GM12864 (cell line): ENCODE data around the gene KCNJ10.

Experiments
- DNase-seq: peaks from one replicate; pipeline ENCODE4 v3.0.0-alpha.2; 2011; ENCODE audit warnings: low read depth
- H3K4me3 ChIP-seq: 2 replicates; pipeline ENCODE4 v1.5.1; 2011; ENCODE audit warnings: mild to moderate bottlenecking, low read depth, low read length, control low read depth
- TF ChIP-seq, protein P1 (sequence below): IDR thresholded peaks from 2 replicates; pipeline ENCODE4 v1.5.1; 2011; ENCODE audit warnings: low read depth, mild to moderate bottlenecking, moderate library complexity, low read length, control low read depth, inconsistent platforms; ENCODE audit errors: missing control alignments

Gene KCNJ10

DNA sequence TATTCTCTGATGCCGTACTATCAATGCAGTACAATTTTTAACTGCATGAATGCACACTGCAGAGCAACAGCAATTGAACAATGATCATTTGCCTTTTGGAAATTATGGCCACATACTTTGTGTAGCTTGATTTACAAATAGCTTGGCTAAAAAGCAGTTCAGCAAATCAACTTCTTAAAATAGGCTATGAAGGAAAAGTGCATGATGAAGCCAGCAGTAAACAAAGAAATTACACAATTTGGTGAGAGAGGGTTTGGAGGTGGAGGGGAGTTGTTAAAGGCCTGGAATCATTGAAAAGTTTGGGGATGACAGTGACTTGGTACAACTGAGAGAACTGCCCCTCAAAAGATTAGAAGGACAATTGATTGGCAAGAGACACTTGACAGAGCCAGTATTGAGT lies 44.6 kb downstream of the KCNJ10 start:
- no peak for DNase-seq

DNA sequence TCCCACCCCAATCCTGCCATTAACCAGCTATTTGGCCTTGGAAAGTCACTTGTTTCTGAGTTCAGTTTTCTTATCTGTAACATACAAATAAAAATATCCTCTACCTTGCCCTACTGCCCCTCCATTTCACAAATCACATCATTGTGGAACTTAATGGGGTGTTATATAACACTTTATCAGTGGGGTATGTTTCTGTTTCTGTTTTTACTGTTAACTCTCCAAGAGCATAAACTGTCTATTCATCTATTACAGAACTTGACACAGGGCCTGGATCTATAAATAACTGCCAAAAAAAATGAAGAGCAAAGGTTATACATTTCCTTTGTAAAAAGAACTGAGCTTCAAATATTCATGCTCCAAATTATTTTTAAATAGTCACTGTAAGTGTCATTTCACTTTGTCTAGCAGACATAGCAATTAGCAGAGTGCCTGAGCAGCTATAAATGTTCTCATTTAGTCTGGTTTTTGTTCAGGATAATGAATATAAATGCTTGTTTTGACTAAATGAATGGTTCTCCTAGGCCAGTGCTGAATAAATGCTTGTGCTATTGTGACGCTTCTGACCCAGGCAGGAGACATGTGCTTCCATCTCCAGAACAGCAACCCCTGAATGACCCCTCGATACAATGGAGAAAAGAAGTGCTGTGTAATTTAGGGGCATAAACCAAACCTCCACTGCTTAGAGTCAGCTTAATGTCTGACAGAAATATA lies 45.6 kb downstream of the KCNJ10 start:
- no peak overlapping the region for H3K4me3 ChIP-seq
- no peak for DNase-seq
- TF ChIP-seq, protein P1, sequence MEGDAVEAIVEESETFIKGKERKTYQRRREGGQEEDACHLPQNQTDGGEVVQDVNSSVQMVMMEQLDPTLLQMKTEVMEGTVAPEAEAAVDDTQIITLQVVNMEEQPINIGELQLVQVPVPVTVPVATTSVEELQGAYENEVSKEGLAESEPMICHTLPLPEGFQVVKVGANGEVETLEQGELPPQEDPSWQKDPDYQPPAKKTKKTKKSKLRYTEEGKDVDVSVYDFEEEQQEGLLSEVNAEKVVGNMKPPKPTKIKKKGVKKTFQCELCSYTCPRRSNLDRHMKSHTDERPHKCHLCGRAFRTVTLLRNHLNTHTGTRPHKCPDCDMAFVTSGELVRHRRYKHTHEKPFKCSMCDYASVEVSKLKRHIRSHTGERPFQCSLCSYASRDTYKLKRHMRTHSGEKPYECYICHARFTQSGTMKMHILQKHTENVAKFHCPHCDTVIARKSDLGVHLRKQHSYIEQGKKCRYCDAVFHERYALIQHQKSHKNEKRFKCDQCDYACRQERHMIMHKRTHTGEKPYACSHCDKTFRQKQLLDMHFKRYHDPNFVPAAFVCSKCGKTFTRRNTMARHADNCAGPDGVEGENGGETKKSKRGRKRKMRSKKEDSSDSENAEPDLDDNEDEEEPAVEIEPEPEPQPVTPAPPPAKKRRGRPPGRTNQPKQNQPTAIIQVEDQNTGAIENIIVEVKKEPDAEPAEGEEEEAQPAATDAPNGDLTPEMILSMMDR, result no peak

More for the DNA sequence above, 44.6 kb downstream of the KCNJ10 start:
- H3K4me3 ChIP-seq, result no peak overlapping the region
- TF ChIP-seq, protein P1, result no peak

DNA sequence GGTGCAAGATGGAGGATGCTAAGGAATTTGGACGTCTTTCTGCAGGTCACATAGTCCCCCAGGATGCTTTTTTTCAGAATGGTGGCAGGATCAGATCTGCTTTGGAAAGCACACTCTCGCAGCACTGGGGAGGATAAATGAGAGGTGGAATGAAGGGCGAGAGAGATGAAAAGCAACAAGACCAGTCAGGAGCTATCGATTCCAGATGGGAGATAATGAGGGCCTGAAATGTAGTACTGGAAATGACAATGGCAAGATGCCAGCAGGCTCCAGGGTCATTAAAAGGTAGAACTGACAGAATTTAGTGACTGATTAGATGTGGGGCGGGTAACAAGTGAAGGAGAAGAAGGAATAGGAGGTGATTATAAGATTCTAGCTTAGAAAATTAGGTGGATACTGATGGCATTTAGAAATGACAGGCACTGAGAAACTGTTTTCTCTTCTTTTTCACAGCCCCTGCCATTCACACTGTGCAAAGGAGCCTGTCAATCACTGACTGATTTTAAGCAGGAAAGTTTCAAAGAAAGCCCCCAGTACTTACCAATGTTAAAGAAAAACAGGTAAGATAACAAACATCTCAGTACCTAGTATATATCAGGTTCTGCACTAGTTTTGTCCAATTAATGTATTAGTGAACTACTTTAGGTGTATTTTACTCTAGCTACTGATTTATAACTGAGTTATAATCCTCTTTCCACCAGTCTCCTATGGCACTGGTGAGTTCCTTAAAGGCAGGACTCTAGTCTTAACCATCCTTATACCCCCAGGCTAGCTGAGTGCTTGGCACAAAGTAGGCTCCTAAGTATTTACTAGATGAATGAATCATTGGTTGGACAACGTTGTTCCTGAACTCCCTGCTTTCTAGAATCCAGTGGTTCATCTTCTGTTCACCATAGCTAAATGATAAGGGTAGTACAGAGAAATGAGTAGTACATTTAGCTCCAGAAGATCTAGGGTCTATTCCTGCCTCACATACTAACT lies 47.3 kb downstream of the KCNJ10 start:
- TF ChIP-seq, protein P1, result no peak
- no peak for DNase-seq
- no peak overlapping the region for H3K4me3 ChIP-seq

DNA sequence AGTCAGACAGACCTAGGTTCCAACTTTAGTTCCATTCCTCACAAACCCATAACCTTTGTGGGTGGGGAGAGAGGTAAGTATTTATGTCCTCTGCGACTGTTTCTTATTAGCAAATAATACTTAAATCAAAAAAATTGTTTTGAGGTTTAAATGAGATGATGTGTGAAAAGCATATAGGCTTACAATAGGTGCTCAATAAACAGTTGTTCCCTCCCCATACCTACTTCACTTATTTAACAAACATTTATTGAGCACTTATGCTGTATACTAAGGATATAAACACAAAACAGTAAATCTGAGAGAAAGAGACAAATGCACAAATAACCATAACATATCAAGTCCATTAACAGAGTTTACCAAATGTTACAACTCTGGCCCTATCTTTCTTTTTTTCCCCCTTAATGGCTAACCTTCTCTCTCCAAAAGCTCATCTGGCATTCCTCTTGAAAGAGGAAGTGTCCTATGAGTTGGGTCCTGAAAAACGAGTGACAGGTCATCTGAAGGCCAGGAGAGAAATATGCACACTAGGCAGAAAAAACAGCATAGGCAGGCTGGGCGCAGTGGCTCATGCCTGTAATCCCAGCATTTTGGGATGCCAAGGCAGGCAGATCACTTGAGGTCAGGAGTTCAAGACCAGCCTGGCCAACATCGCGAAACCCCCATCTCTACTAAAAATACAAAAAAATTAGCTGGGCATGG lies 48.4 kb downstream of the KCNJ10 start:
- DNase-seq, result no peak
- no peak overlapping the region for H3K4me3 ChIP-seq

DNA sequence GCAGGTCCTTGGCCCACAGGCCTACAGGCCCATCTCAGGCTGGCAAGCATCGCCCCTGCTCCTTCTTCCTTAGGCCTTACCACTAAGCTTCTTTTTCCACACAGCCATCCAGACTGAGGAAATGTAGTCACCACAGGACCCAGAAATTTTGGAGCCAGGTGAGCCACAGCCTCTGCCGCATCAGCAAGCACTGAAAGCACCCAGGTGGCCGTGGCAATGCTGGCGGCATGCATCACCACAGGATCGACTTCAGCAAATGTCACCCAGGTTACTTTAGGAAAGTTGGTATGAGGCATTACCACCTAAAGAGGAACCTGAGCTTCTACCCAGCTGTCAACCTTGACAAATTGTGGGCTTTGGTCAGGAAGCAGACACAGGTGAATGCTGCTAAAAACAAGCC lies 49.8 kb downstream of the KCNJ10 start:
- DNase-seq, result no peak
- TF ChIP-seq, protein P1, result no peak
- no peak overlapping the region for H3K4me3 ChIP-seq

More for the DNA sequence above, 48.4 kb downstream of the KCNJ10 start:
- TF ChIP-seq, protein P1, result no peak

DNA sequence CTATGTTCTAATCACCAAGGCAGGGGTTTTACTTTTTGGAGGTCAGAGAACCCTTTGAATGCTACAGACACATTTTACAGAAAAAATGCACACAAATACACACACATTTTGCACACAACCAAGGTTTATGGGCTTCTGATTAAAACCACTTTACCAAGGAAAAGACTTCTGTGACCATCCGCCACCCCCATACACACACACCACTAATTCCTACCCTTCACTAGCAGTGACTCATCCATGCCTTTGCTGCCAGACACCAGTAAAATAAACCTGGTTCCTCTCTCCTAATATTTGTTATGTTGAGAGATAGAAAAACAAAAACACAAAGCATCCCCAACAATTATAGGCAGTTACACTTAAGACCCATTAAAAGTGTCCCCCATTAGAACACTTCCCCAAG lies 51.1 kb downstream of the KCNJ10 start:
- H3K4me3 ChIP-seq, result no peak overlapping the region
- DNase-seq, result no peak
- TF ChIP-seq, protein P1, result no peak
